Measurements from ENCODE around the gene COL4A1. TPM values are rescaled to one million over a fixed set of nuclear protein-coding genes. Genes with fewer than 3 reads are reported as not detected.

Gene COL4A1
- total and polyA plus RNA-seq, 4 donors, result 73.3 to 910 (median 472) TPM

GRCh38 chr13:110108348-110109139 lies 198.4 kb downstream of the COL4A1 start:
- peak overlapping the region in 1 of 2 donors; percentile 2 for H3K27ac ChIP-seq (ENCODE audit: low read depth in 1 of 2, low read length in 2 of 2)
- ATAC-seq (ENCODE audit: low FRiP score) (peak; percentile 92), DNase-seq (peak; percentile 86 to 91)
- no peaks in the 10 kb centered on the region for H3K36me3 ChIP-seq (ENCODE audit: control insufficient read depth in 1 of 2, insufficient read depth in 2 of 2, low read length in 1 of 2)
- no peak overlapping the region for H3K4me3 ChIP-seq (ENCODE audit: low read length in 2 of 2)
- WGBS, 2 donors, result 68 to 73% methylated on average over 6 of the region's 6 CpGs
- H3K27me3 ChIP-seq (ENCODE audit: control insufficient read depth in 1 of 2, insufficient read depth in 2 of 2, low read length in 1 of 2), result no peaks in the 10 kb centered on the region
- intact Hi-C loops (cut with DNase I), result loop anchor here (2.0 to 10.0 kb wide), 10 partner anchors 46 to 1146 kb away; partner anchors contain the start of gene IRS2 (in 1 of the 2)
- no peaks in the 10 kb centered on the region for H3K9me3 ChIP-seq (ENCODE audit: control insufficient read depth, low read length)
- peaks cover 2 to 3% of the 10 kb centered on the region in 2 donors for H3K4me1 ChIP-seq (ENCODE audit: control insufficient read depth in 1 of 2, insufficient read depth in 2 of 2, low read length in 2 of 2)

GRCh38 chr13:110107568-110108347 lies 199.2 kb downstream of the COL4A1 start:
- WGBS, 2 donors, result 91 to 93% methylated on average over 22 of the region's 22 CpGs
- Histone ChIP-seq H3K9me3 (ENCODE audit: control insufficient read depth, low read length) (no peaks in the 10 kb centered on the region), H3K4me1 (ENCODE audit: control insufficient read depth in 1 of 2, insufficient read depth in 2 of 2, low read length in 2 of 2) (peaks cover 2 to 3% of the 10 kb centered on the region in 2 donors), H3K36me3 (ENCODE audit: control insufficient read depth in 1 of 2, insufficient read depth in 2 of 2, low read length in 1 of 2) (no peaks in the 10 kb centered on the region), H3K27ac (ENCODE audit: low read depth in 1 of 2, low read length in 2 of 2) (peak overlapping the region in 1 of 2 donors; percentile 2), H3K4me3 (ENCODE audit: low read length in 2 of 2) (no peak overlapping the region), H3K27me3 (ENCODE audit: control insufficient read depth in 1 of 2, insufficient read depth in 2 of 2, low read length in 1 of 2) (no peaks in the 10 kb centered on the region)
- ATAC-seq (ENCODE audit: low FRiP score), result no peak
- intact Hi-C loops (cut with DNase I), result loop anchor here (2.0 to 10.0 kb wide), 10 partner anchors 45 to 1145 kb away; partner anchors contain the start of gene IRS2 (in 1 of the 2)
- no peak for DNase-seq

- Histone ChIP-seq H3K36me3 (ENCODE audit: control insufficient read depth in 1 of 2, insufficient read depth in 2 of 2, low read length in 1 of 2) (no peaks in the 10 kb centered on the region), H3K27me3 (ENCODE audit: control insufficient read depth in 1 of 2, insufficient read depth in 2 of 2, low read length in 1 of 2) (no peaks in the 10 kb centered on the region), H3K27ac (ENCODE audit: low read depth in 1 of 2, low read length in 2 of 2) (peak overlapping the region in 1 of 2 donors; percentile 56), H3K4me1 (ENCODE audit: control insufficient read depth in 1 of 2, insufficient read depth in 2 of 2, low read length in 2 of 2) (peaks cover 2 to 3% of the 10 kb centered on the region in 2 donors), H3K9me3 (ENCODE audit: control insufficient read depth, low read length) (peaks cover 1% of the 10 kb centered on the region), H3K4me3 (ENCODE audit: low read length in 2 of 2) (no peak overlapping the region)
- ATAC-seq (ENCODE audit: low FRiP score), result peak; percentile 69
- DNase-seq, result peak; percentile 83 to 85
- WGBS, 2 donors, result 6 to 11% methylated on average over 7 of the region's 7 CpGs
- intact Hi-C loops (cut with DNase I), result loop anchor here (5.0 to 10.0 kb wide), 7 partner anchors 44 to 1144 kb away; no protein-coding TSS in a partner anchor
Measured at GRCh38 chr13:110106726-110107125, 200.2 kb downstream of the COL4A1 start.

GRCh38 chr13:110105136-110105535 lies 201.8 kb downstream of the COL4A1 start:
- Histone ChIP-seq H3K27ac (ENCODE audit: low read depth in 1 of 2, low read length in 2 of 2) (no peak overlapping the region), H3K36me3 (ENCODE audit: control insufficient read depth in 1 of 2, insufficient read depth in 2 of 2, low read length in 1 of 2) (no peaks in the 10 kb centered on the region), H3K27me3 (ENCODE audit: control insufficient read depth in 1 of 2, insufficient read depth in 2 of 2, low read length in 1 of 2) (no peaks in the 10 kb centered on the region), H3K4me1 (ENCODE audit: control insufficient read depth in 1 of 2, insufficient read depth in 2 of 2, low read length in 2 of 2) (peaks cover 2 to 3% of the 10 kb centered on the region in 2 donors), H3K9me3 (ENCODE audit: control insufficient read depth, low read length) (peaks cover 1% of the 10 kb centered on the region), H3K4me3 (ENCODE audit: low read length in 2 of 2) (no peak overlapping the region)
- no peak for DNase-seq
- WGBS, 2 donors, result 65 to 75% methylated on average over 6 of the region's 6 CpGs
- intact Hi-C loops (cut with DNase I), result loop anchor here (5.0 to 10.0 kb wide), 7 partner anchors 43 to 1143 kb away; no protein-coding TSS in a partner anchor
- no peak for ATAC-seq (ENCODE audit: low FRiP score)

- 68 to 92% methylated on average over 2 of the region's 2 CpGs for WGBS, 2 donors
- no peak overlapping the region for H3K4me3 ChIP-seq (ENCODE audit: low read length in 2 of 2)
- intact Hi-C loops (cut with DNase I), result loop anchor here in 1 of 2 donors (10.0 kb wide), 1 partner anchor 79 kb away; no protein-coding TSS in a partner anchor
- no peak for ATAC-seq (ENCODE audit: low FRiP score)
- H3K4me1 ChIP-seq (ENCODE audit: control insufficient read depth in 1 of 2, insufficient read depth in 2 of 2, low read length in 2 of 2), result peaks cover 2 to 3% of the 10 kb centered on the region in 2 donors
- H3K27me3 ChIP-seq (ENCODE audit: control insufficient read depth in 1 of 2, insufficient read depth in 2 of 2, low read length in 1 of 2), result no peaks in the 10 kb centered on the region
- peaks cover 4% of the 10 kb centered on the region for H3K9me3 ChIP-seq (ENCODE audit: control insufficient read depth, low read length)
- H3K36me3 ChIP-seq (ENCODE audit: control insufficient read depth in 1 of 2, insufficient read depth in 2 of 2, low read length in 1 of 2), result no peaks in the 10 kb centered on the region
- DNase-seq, result no peak
- no peak overlapping the region for H3K27ac ChIP-seq (ENCODE audit: low read depth in 1 of 2, low read length in 2 of 2)
Measured at GRCh38 chr13:110103534-110103933, 203.4 kb downstream of the COL4A1 start.

- ATAC-seq (ENCODE audit: low FRiP score) (no peak), DNase-seq (no peak)
- Histone ChIP-seq H3K4me1 (ENCODE audit: control insufficient read depth in 1 of 2, insufficient read depth in 2 of 2, low read length in 2 of 2) (peaks cover 2 to 3% of the 10 kb centered on the region in 2 donors), H3K27me3 (ENCODE audit: control insufficient read depth in 1 of 2, insufficient read depth in 2 of 2, low read length in 1 of 2) (no peaks in the 10 kb centered on the region), H3K27ac (ENCODE audit: low read depth in 1 of 2, low read length in 2 of 2) (no peak overlapping the region), H3K9me3 (ENCODE audit: control insufficient read depth, low read length) (peaks cover 4% of the 10 kb centered on the region), H3K4me3 (ENCODE audit: low read length in 2 of 2) (no peak overlapping the region), H3K36me3 (ENCODE audit: control insufficient read depth in 1 of 2, insufficient read depth in 2 of 2, low read length in 1 of 2) (no peaks in the 10 kb centered on the region)
- WGBS, 2 donors, result 74 to 95% methylated on average over 5 of the region's 5 CpGs
- intact Hi-C loops (cut with DNase I), result loop anchor here in 1 of 2 donors (10.0 kb wide), 1 partner anchor 78 kb away; no protein-coding TSS in a partner anchor
Measured at GRCh38 chr13:110103026-110103425, 203.9 kb downstream of the COL4A1 start.

- Histone ChIP-seq H3K4me1 (ENCODE audit: control insufficient read depth in 1 of 2, insufficient read depth in 2 of 2, low read length in 2 of 2) (peaks cover 2 to 3% of the 10 kb centered on the region in 2 donors), H3K9me3 (ENCODE audit: control insufficient read depth, low read length) (peaks cover 4% of the 10 kb centered on the region), H3K36me3 (ENCODE audit: control insufficient read depth in 1 of 2, insufficient read depth in 2 of 2, low read length in 1 of 2) (no peaks in the 10 kb centered on the region), H3K27ac (ENCODE audit: low read depth in 1 of 2, low read length in 2 of 2) (no peak overlapping the region), H3K4me3 (ENCODE audit: low read length in 2 of 2) (no peak overlapping the region), H3K27me3 (ENCODE audit: control insufficient read depth in 1 of 2, insufficient read depth in 2 of 2, low read length in 1 of 2) (no peaks in the 10 kb centered on the region)
- intact Hi-C loops (cut with DNase I), result loop anchor here in 1 of 2 donors (10.0 kb wide), 1 partner anchor 77 kb away; no protein-coding TSS in a partner anchor
- 95 to 96% methylated on average over 4 of the region's 4 CpGs for WGBS, 2 donors
- no peak for ATAC-seq (ENCODE audit: low FRiP score)
- no peak for DNase-seq
Measured at GRCh38 chr13:110102053-110102452, 204.9 kb downstream of the COL4A1 start.

- Histone ChIP-seq H3K27ac (ENCODE audit: low read depth in 1 of 2, low read length in 2 of 2) (no peak overlapping the region), H3K27me3 (ENCODE audit: control insufficient read depth in 1 of 2, insufficient read depth in 2 of 2, low read length in 1 of 2) (no peaks in the 10 kb centered on the region), H3K9me3 (ENCODE audit: control insufficient read depth, low read length) (peaks cover 4% of the 10 kb centered on the region), H3K4me1 (ENCODE audit: control insufficient read depth in 1 of 2, insufficient read depth in 2 of 2, low read length in 2 of 2) (no peaks in the 10 kb centered on the region), H3K36me3 (ENCODE audit: control insufficient read depth in 1 of 2, insufficient read depth in 2 of 2, low read length in 1 of 2) (no peaks in the 10 kb centered on the region), H3K4me3 (ENCODE audit: low read length in 2 of 2) (no peak overlapping the region)
- ATAC-seq (ENCODE audit: low FRiP score), result no peak
- 94 to 100% methylated on average over 1 of the region's 1 CpG for WGBS, 2 donors
- intact Hi-C loops (cut with DNase I), result loop anchor here in 1 of 2 donors (10.0 kb wide), 1 partner anchor 75 kb away; no protein-coding TSS in a partner anchor
- DNase-seq, result no peak
Measured at GRCh38 chr13:110099922-110100321, 207.0 kb downstream of the COL4A1 start.

Data from aorta (tissue), 5 donors.